Astrocyte (in vitro differentiated cells and primary cell): Measurements from ENCODE around the gene ILF3.

Source experiments
- CTCF ChIP-seq: IDR thresholded peaks from 2 replicates; pipeline ENCODE4 v1.5.1; 2011; ENCODE audit warnings: low read depth, mild to moderate bottlenecking, inconsistent platforms, low read length, moderate library complexity; ENCODE audit not compliant: insufficient read depth
- EZH2 ChIP-seq: IDR thresholded peaks from 2 replicates; pipeline ENCODE4 v1.6.1; 2012; ENCODE audit warnings: mild to moderate bottlenecking, low read length, inconsistent platforms; ENCODE audit not compliant: insufficient read depth

- TF ChIP-seq CTCF (no peak), EZH2 (no peak)
These were observed 16.0 kb downstream of the ILF3 start for GRCh38 chr19:10670182-10670581.
